Measurements from ENCODE around the gene VTI1A. TPM values are rescaled to one million over a fixed set of nuclear protein-coding genes. Genes with fewer than 3 reads are reported as not detected.

Gene VTI1A
- total and polyA plus RNA-seq, 2 of the 8 experiments (the other 6 are each of a cell fraction or from before 2014, with no cell fraction given), result 6.0 to 20.0 TPM

- H2BK120ac ChIP-seq (replicated peaks; ENCODE audit: low read depth, low read length), result no peak overlapping the region
- no peak overlapping the region for H4K8ac ChIP-seq (ENCODE audit: extremely low read depth, insufficient read depth, low read length)
- no peaks in the 10 kb centered on the region for H3K27me3 ChIP-seq (replicated peaks in 1 of 4; ENCODE audit: control insufficient read depth in 3 of 4, extremely low read depth in 1 of 4, insufficient read depth in 3 of 4, low read length in 3 of 4)
- no peak overlapping the region for H3K18ac ChIP-seq (ENCODE audit: extremely low read depth, low read length)
- ChIA-PET CTCF (ENCODE audit: partially characterized antibody) (no interaction called here), POLR2A (ENCODE audit: partially characterized antibody) (no interaction called here)
- H3K36me3 ChIP-seq (ENCODE audit: control insufficient read depth in 2 of 4, insufficient read depth in 4 of 4, low read length in 3 of 4), result no peaks in the 10 kb centered on the region
- no peak overlapping the region for H2BK15ac ChIP-seq (ENCODE audit: low read length)
- H4K91ac ChIP-seq (replicated peaks; ENCODE audit: insufficient read length, low read length), result no peak overlapping the region
- no peak overlapping the region for H2AK5ac ChIP-seq (ENCODE audit: low read depth, low read length)
- no peak overlapping the region for H3K4me2 ChIP-seq (ENCODE audit: insufficient read depth in 1 of 2, low read depth in 2 of 2, low read length in 2 of 2)
- no peak overlapping the region for H2AFZ ChIP-seq (ENCODE audit: low read length)
- no peak overlapping the region for H3K23ac ChIP-seq (ENCODE audit: insufficient read length)
- no peak overlapping the region for H3K4me3 ChIP-seq (ENCODE audit: extremely low read depth in 1 of 4, insufficient read depth in 2 of 4, low read depth in 3 of 4, low read length in 4 of 4)
- H4K20me1 ChIP-seq (replicated peaks in 1 of 2; ENCODE audit: control insufficient read depth in 1 of 2, insufficient read depth in 2 of 2, low read length in 2 of 2), result no peaks in the 10 kb centered on the region
- H2BK5ac ChIP-seq (ENCODE audit: low read depth, low read length), result no peak overlapping the region
- no peak for TF ChIP-seq SP2 (IDR thresholded peaks at IDR 0.05; ENCODE audit: low read length)
- no peaks in the 10 kb centered on the region for H3K9me3 ChIP-seq (ENCODE audit: insufficient read depth in 2 of 2, low read depth in 1 of 2, low read length in 1 of 2)
- no peaks in the 10 kb centered on the region for H3K79me1 ChIP-seq (ENCODE audit: low read depth, low read length)
- H3K79me2 ChIP-seq (ENCODE audit: control insufficient read depth in 1 of 2, insufficient read depth in 2 of 2, low read length in 2 of 2), result no peaks in the 10 kb centered on the region
- H3K4ac ChIP-seq (replicated peaks; ENCODE audit: insufficient read length, low read depth, low read length), result no peak overlapping the region
- no peak overlapping the region for H4K5ac ChIP-seq (ENCODE audit: insufficient read length, low read depth, low read length)
- no peak overlapping the region for H3K27ac ChIP-seq (ENCODE audit: low read depth, low read length)
- H2BK12ac ChIP-seq (ENCODE audit: low read depth, low read length), result no peak overlapping the region
- no peak overlapping the region for H3K14ac ChIP-seq (ENCODE audit: insufficient read length)
- peaks cover 5 to 25% (median 11%) of the 10 kb centered on the region in 4 experiments for H3K4me1 ChIP-seq (replicated peaks in 1 of 4; ENCODE audit: control insufficient read depth in 3 of 4, insufficient read depth in 4 of 4, low read length in 3 of 4)
- 93% methylated on average over 4 of the region's 4 CpGs; no CpG with 5 or more reads in 1 of the 2 experiments for WGBS, 2 experiments (ENCODE audit: extremely low coverage in 1 of 2, insufficient coverage in 1 of 2, insufficient read length in 1 of 2, insufficient replicate concordance in 2 of 2, low coverage in 1 of 2, low lambda C conversion rate in 2 of 2, missing lambda C conversion rate in 1 of 2)
- no peak for DNase-seq (ENCODE audit: low read depth in 1 of 2, low spot score in 2 of 2)
- no peak overlapping the region for H2BK20ac ChIP-seq (ENCODE audit: low read length)
- H3K9ac ChIP-seq (replicated peaks in 1 of 4; ENCODE audit: extremely low read depth in 1 of 4, low read depth in 3 of 4, low read length in 3 of 4), result no peak overlapping the region
- no peak overlapping the region for H3K56ac ChIP-seq (replicated peaks; ENCODE audit: insufficient read length, low read depth, low read length)
- FAIRE-seq, result no peak
- no peaks in the 10 kb centered on the region for H3K23me2 ChIP-seq (ENCODE audit: low read depth, low read length)
Measured at GRCh38 chr10:112794201-112794600, 347.2 kb downstream of the VTI1A start.
